ENCODE measurements around the gene COX6A2.

COX6A2 gene

GRCh38 chr16:31410082-31410481 is 18.1 kb downstream of the COX6A2 start:
- DNase-seq (ENCODE audit: low spot score), result no peak

GRCh38 chr16:31409433-31409832 is 18.7 kb downstream of the COX6A2 start:
- no peak for DNase-seq (ENCODE audit: low spot score)

GRCh38 chr16:31407406-31407805 is 20.8 kb downstream of the COX6A2 start:
- no peak for DNase-seq (ENCODE audit: low spot score)

DNA sequence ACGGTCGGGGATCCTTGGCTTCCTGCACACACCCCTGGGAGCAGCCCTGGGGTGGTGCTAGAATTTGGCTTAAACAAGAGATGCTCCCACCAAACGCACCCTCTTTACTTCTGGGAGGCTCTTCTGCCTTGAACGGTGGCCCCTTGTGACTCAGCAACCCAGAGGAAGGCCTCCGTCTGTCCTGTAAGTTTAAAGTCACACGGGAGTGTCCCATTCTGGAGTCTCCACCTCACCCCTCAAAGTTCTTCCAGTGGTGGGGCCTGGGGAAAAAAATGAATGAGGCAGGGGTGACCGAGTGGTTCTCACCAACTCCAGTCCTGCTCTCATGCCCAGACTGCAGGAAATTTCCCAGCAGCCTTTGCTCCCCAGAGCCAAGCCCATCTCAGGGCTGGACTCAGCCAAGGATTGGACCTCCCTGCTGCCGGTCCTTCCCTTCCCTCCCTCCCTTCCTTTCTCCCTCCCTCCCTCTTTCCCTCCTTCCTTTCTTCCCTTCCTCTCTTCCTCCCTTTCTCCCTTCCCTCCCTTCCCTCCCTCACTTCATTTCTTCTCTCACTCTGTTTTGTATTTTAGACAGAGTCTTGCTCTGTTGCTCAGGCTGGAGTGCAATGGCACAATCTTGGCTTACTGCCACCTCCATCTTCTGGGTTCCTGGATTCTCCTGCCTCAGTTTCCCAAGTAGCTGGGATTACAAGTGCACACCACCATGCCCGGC is 23.7 kb downstream of the COX6A2 start:
- DNase-seq (ENCODE audit: low spot score), result peak; percentile 75

- DNase-seq (ENCODE audit: low spot score), result no peak
Observed at GRCh38 chr16:31403590-31404352, 24.4 kb downstream of the COX6A2 start.

GRCh38 chr16:31402687-31403086 is 25.5 kb downstream of the COX6A2 start:
- no peak for DNase-seq (ENCODE audit: low spot score)

- no peak for DNase-seq (ENCODE audit: low spot score)
Observed at GRCh38 chr16:31401436-31401835, 26.7 kb downstream of the COX6A2 start.

DNA sequence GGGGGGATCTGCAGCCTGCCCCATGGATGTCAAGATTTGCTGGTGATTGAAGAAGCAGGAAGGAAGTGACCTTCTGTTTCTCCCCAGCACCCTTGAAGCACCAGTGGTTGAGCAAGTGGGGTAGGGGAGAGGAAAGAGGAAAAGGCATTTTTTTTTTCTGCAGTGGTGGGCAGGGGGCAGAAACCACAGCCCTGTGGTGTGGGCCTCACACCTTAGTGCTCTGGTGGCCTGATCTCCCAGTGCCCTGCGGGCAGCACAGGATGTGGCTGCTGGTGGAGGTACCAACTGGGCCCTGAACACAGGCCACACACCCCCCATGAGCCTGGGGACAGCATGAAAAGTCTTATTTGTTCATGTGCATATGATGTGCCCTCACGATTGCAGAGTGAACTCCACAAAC is 28.0 kb downstream of the COX6A2 start:
- no peak for DNase-seq (ENCODE audit: low spot score)

GRCh38 chr16:31397701-31398100 is 30.5 kb downstream of the COX6A2 start:
- peak; percentile 15 for DNase-seq (ENCODE audit: low spot score)

GRCh38 chr16:31397096-31397660 is 31.0 kb downstream of the COX6A2 start:
- no peak for DNase-seq (ENCODE audit: low spot score)

- no peak for DNase-seq (ENCODE audit: low spot score)
Observed at GRCh38 chr16:31395647-31396046, 32.5 kb downstream of the COX6A2 start.

DNA sequence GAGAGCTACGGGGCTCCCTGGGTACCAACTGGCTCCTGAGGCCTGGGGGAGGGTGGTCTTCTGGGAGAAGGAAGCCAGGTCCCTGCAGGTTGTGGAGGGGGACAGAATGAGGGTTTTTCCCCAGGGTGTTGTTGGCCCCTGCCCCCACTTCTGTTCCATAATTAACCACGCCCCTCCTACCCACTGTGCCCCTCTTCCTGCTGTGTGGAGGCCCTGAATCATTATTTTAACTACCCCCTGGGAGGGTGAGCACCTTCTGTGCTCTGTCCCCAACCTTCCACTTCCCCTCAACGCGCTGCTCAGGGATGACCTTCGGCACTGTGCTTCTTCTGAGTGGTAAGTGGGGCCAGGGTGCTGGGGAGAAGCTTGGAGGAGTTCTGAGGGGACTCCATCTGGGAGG is 35.1 kb downstream of the COX6A2 start, which contains the start of gene ITGAD:
TSS of gene ITGAD (plus strand) at position 280 of the 400 bp plus-strand sequence. CDS start at position 306, 26 bp downstream.
- DNase-seq (ENCODE audit: low spot score), result no peak

DNA sequence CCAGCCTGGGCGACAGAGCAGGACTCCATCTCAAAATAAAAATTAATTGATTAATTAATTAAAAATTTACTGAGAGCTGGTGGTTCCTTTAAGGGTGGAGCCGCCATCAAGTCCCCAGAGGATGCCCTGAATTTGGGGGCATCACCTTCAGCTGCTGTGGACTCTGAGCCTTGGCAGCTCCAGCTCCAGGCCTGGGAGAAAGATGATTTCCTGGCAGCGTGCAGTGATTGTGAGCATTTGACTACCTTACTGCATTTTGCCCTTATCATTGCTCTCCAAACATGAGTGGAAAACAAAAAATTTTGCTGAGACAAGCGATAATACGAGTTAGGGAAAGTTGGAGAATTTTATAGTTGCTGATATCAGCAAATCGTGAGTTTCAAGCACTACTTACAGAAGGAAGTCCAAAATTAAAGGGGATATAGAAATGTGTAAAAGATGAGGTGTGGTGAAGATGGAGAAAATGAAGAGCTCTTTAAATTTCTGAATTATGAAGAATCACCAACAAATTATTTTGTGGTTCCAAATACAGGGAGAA is 37.6 kb downstream of the COX6A2 start:
- DNase-seq (ENCODE audit: low spot score), result no peak

- DNase-seq (ENCODE audit: low spot score), result no peak
Observed at GRCh38 chr16:31388535-31388934, 39.6 kb downstream of the COX6A2 start.

DNA sequence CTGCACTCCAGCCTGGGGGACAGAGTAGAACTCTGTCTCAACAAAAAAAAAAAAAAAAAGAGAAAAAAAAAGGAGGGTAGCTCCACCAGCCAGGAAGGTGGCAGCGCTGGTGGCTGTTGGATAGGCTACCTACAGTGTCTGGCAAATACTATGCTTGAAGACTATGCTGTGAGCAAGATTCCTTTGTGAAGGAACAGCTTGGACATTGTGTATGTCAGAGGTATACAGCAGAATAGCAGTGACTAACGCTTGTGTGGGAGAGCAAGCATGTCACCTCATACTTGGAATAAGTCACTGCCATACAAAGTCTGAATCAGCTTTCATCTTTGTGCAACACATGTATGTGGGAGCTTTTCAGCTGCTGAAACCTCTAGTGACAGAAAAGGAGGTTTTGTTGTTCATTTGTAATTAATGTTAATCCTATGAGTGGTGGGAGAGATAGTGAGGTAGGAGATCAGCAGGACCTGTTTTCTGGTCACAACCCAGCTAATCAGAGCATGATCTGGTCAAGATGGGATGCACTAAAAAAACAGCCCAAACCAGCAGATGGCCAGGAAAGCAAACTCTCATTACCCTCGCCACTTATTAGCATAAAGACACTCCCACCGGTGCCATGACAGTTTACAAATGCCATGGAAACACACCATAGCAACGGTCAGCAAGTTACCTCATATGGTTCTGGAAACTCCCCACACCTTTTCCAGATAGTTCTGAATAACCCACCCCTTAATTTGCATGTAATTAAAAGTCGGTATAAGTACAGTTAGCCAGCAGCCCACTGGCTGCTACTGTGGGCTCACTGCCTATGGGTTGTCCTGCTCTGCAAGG is 41.8 kb downstream of the COX6A2 start:
- DNase-seq (ENCODE audit: low spot score), result peak; percentile 18

DNA sequence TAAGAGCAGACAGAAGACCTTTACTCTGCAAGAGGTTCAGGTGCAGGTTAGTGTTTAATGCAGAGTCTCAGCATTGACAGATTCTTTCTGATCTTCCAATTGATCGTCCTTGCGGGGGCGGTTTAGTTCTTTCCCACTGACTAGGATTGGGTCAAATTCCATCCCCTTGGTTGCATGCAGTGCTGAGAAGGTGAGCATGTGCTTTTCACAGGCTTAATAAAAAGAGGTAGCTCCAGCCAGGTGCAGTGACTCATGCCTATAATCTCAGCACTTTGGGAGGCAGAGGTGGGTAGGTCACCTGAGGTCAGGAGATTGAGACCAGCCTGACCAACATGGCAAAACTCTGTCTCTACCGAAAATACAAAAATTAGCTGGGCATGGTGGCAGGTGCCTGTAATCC is 42.5 kb downstream of the COX6A2 start:
- no peak for DNase-seq (ENCODE audit: low spot score)

DNA sequence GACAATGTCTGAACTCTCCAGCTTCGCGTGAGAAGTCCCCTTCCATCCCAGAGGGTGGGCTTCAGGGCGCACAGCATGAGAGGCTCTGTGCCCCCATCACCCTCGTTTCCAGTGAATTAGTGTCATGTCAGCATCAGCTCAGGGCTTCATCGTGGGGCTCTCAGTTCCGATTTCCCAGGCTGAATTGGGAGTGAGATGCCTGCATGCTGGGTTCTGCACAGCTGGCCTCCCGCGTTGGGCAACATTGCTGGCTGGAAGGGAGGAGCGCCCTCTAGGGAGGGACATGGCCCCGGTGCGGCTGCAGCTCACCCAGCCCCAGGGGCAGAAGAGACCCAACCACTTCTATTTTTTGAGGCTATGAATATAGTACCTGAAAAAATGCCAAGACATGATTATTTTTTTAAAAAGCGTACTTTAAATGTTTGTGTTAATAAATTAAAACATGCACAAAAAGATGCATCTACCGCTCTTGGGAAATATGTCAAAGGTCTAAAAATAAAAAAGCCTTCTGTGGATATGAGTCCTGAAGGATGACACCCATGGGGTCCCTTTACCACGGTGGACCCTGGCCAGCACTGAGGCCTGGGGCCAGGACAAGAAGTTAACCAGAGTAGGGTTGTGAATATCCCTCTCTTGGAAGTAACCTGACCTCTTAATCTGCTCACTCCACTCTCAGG is 45.5 kb downstream of the COX6A2 start:
- DNase-seq (ENCODE audit: low spot score), result peak; percentile 83

- no peak for DNase-seq (ENCODE audit: low spot score)
Observed at GRCh38 chr16:31380201-31380600, 48.0 kb downstream of the COX6A2 start.

Measured in D341Med (cell line).